ENCODE data around the gene ENGASE. TPM values are rescaled to one million over a fixed set of nuclear protein-coding genes. Genes with fewer than 3 reads are reported as not detected.

The ENGASE gene
- total RNA-seq, 2 experiments from 2014 or later = 38.2 to 41.1 TPM

GRCh38 chr17:79091226-79091670 lies 16.6 kb downstream of the ENGASE start:
- ChIA-PET CTCF (interaction anchor here (8.2 kb wide), 1 partner anchor 301 kb away, joined by 70 read pairs; no protein-coding TSS in a partner anchor), POLR2A (no interaction called here)
- DNase-seq (no peak), ATAC-seq (no peak)
- Mint-ChIP-seq H3K27me3 (ENCODE audit: low read depth) (peaks cover 3% of the 10 kb centered on the region), H3K36me3 (ENCODE audit: low read depth) (no peaks in the 10 kb centered on the region), H3K4me1 (ENCODE audit: low read depth) (peaks cover 11% of the 10 kb centered on the region), H3K27ac (no peak overlapping the region), H3K4me3 (no peak overlapping the region), H3K9me3 (ENCODE audit: insufficient read depth) (no peaks in the 10 kb centered on the region)

GRCh38 chr17:79092567-79092966 lies 17.9 kb downstream of the ENGASE start:
- no peak overlapping the region for H3K27ac Mint-ChIP-seq
- ChIA-PET POLR2A (no interaction called here), CTCF (interaction anchor here (2.0 kb wide), 1 partner anchor 300 kb away, joined by 12 read pairs; no protein-coding TSS in a partner anchor)
- no peaks in the 10 kb centered on the region for H3K36me3 Mint-ChIP-seq (ENCODE audit: low read depth)
- no peak for DNase-seq
- H3K4me1 Mint-ChIP-seq (ENCODE audit: low read depth) = peaks cover 11% of the 10 kb centered on the region
- ATAC-seq = no peak
- no peaks in the 10 kb centered on the region for H3K9me3 Mint-ChIP-seq (ENCODE audit: insufficient read depth)
- peaks cover 6% of the 10 kb centered on the region for H3K27me3 Mint-ChIP-seq (ENCODE audit: low read depth)
- H3K4me3 Mint-ChIP-seq = no peak overlapping the region

GRCh38 chr17:79093270-79093669 lies 18.6 kb downstream of the ENGASE start:
- ChIA-PET CTCF (interaction anchor here (2.0 kb wide), 1 partner anchor 299 kb away, joined by 12 read pairs; no protein-coding TSS in a partner anchor), POLR2A (no interaction called here)
- no peaks in the 10 kb centered on the region for H3K9me3 Mint-ChIP-seq (ENCODE audit: insufficient read depth)
- no peak overlapping the region for H3K27ac Mint-ChIP-seq
- no peak for ATAC-seq
- H3K36me3 Mint-ChIP-seq (ENCODE audit: low read depth) = no peaks in the 10 kb centered on the region
- peaks cover 11% of the 10 kb centered on the region for H3K4me1 Mint-ChIP-seq (ENCODE audit: low read depth)
- H3K27me3 Mint-ChIP-seq (ENCODE audit: low read depth) = peaks cover 12% of the 10 kb centered on the region
- DNase-seq = no peak
- H3K4me3 Mint-ChIP-seq = no peak overlapping the region

GRCh38 chr17:79094261-79094660 lies 19.6 kb downstream of the ENGASE start:
- Mint-ChIP-seq H3K4me3 (no peak overlapping the region), H3K27me3 (ENCODE audit: low read depth) (peaks cover 12% of the 10 kb centered on the region), H3K4me1 (ENCODE audit: low read depth) (peaks cover 11% of the 10 kb centered on the region), H3K36me3 (ENCODE audit: low read depth) (no peaks in the 10 kb centered on the region), H3K27ac (no peak overlapping the region), H3K9me3 (ENCODE audit: insufficient read depth) (no peaks in the 10 kb centered on the region)
- ATAC-seq = no peak
- POLR2A ChIA-PET = interaction anchor here (0.6 kb wide), 1 partner anchor 143 kb away, joined by 3 read pairs; no protein-coding TSS in a partner anchor
- CTCF ChIA-PET = interaction anchor here (2.0 kb wide), 1 partner anchor 298 kb away, joined by 12 read pairs; no protein-coding TSS in a partner anchor
- no peak for DNase-seq

GRCh38 chr17:79095345-79096055 lies 20.9 kb downstream of the ENGASE start:
- no peaks in the 10 kb centered on the region for H3K9me3 Mint-ChIP-seq (ENCODE audit: insufficient read depth)
- H3K27me3 Mint-ChIP-seq (ENCODE audit: low read depth) = peaks cover 12% of the 10 kb centered on the region
- no peak overlapping the region for H3K27ac Mint-ChIP-seq
- no peaks in the 10 kb centered on the region for H3K36me3 Mint-ChIP-seq (ENCODE audit: low read depth)
- DNase-seq (no peak), ATAC-seq (no peak)
- peaks cover 11% of the 10 kb centered on the region for H3K4me1 Mint-ChIP-seq (ENCODE audit: low read depth)
- CTCF ChIA-PET = no interaction called here
- POLR2A ChIA-PET = no interaction called here
- no peak overlapping the region for H3K4me3 Mint-ChIP-seq

GRCh38 chr17:79096477-79096876 lies 21.9 kb downstream of the ENGASE start:
- no peak for DNase-seq
- Mint-ChIP-seq H3K27ac (no peak overlapping the region), H3K9me3 (ENCODE audit: insufficient read depth) (no peaks in the 10 kb centered on the region), H3K4me1 (ENCODE audit: low read depth) (peaks cover 11% of the 10 kb centered on the region), H3K36me3 (ENCODE audit: low read depth) (no peaks in the 10 kb centered on the region), H3K4me3 (no peak overlapping the region), H3K27me3 (ENCODE audit: low read depth) (peaks cover 12% of the 10 kb centered on the region)
- CTCF ChIA-PET = no interaction called here
- no peak for ATAC-seq
- POLR2A ChIA-PET = no interaction called here

GRCh38 chr17:79097226-79098055 lies 22.8 kb downstream of the ENGASE start:
- H3K36me3 Mint-ChIP-seq (ENCODE audit: low read depth) = no peaks in the 10 kb centered on the region
- ATAC-seq (no peak), DNase-seq (no peak)
- H3K9me3 Mint-ChIP-seq (ENCODE audit: insufficient read depth) = no peaks in the 10 kb centered on the region
- H3K27ac Mint-ChIP-seq = no peak overlapping the region
- CTCF ChIA-PET = no interaction called here
- H3K4me1 Mint-ChIP-seq (ENCODE audit: low read depth) = peaks cover 7% of the 10 kb centered on the region
- POLR2A ChIA-PET = no interaction called here
- H3K27me3 Mint-ChIP-seq (ENCODE audit: low read depth) = peaks cover 12% of the 10 kb centered on the region
- H3K4me3 Mint-ChIP-seq = no peak overlapping the region

GRCh38 chr17:79098282-79098867 lies 23.8 kb downstream of the ENGASE start:
- Mint-ChIP-seq H3K27ac (no peak overlapping the region), H3K4me3 (no peak overlapping the region), H3K9me3 (ENCODE audit: insufficient read depth) (no peaks in the 10 kb centered on the region), H3K36me3 (ENCODE audit: low read depth) (no peaks in the 10 kb centered on the region), H3K4me1 (ENCODE audit: low read depth) (peaks cover 2% of the 10 kb centered on the region), H3K27me3 (ENCODE audit: low read depth) (peaks cover 12% of the 10 kb centered on the region)
- CTCF ChIA-PET = no interaction called here
- ATAC-seq (no peak), DNase-seq (no peak)
- POLR2A ChIA-PET = no interaction called here

GRCh38 chr17:79100405-79100804 lies 25.8 kb downstream of the ENGASE start:
- Mint-ChIP-seq H3K4me3 (no peak overlapping the region), H3K36me3 (ENCODE audit: low read depth) (no peaks in the 10 kb centered on the region), H3K9me3 (ENCODE audit: insufficient read depth) (no peaks in the 10 kb centered on the region), H3K27me3 (ENCODE audit: low read depth) (peaks cover 12% of the 10 kb centered on the region), H3K4me1 (ENCODE audit: low read depth) (no peaks in the 10 kb centered on the region), H3K27ac (no peak overlapping the region)
- DNase-seq (no peak), ATAC-seq (no peak)
- CTCF ChIA-PET = no interaction called here
- POLR2A ChIA-PET = no interaction called here

- H3K27me3 Mint-ChIP-seq (ENCODE audit: low read depth) = peaks cover 9% of the 10 kb centered on the region
- H3K4me3 Mint-ChIP-seq = no peak overlapping the region
- ATAC-seq = no peak
- ChIA-PET POLR2A (interaction anchor here (0.6 kb wide), 1 partner anchor 11 kb away, joined by 3 read pairs; no protein-coding TSS in a partner anchor), CTCF (no interaction called here)
- H3K27ac Mint-ChIP-seq = no peak overlapping the region
- H3K36me3 Mint-ChIP-seq (ENCODE audit: low read depth) = no peaks in the 10 kb centered on the region
- no peaks in the 10 kb centered on the region for H3K9me3 Mint-ChIP-seq (ENCODE audit: insufficient read depth)
- DNase-seq = no peak
- H3K4me1 Mint-ChIP-seq (ENCODE audit: low read depth) = no peaks in the 10 kb centered on the region
Observed at GRCh38 chr17:79101111-79101673, 26.6 kb downstream of the ENGASE start.

GRCh38 chr17:79102214-79102613 lies 27.6 kb downstream of the ENGASE start:
- Mint-ChIP-seq H3K4me3 (no peak overlapping the region), H3K4me1 (ENCODE audit: low read depth) (no peaks in the 10 kb centered on the region), H3K27me3 (ENCODE audit: low read depth) (peaks cover 7% of the 10 kb centered on the region), H3K9me3 (ENCODE audit: insufficient read depth) (no peaks in the 10 kb centered on the region), H3K27ac (no peak overlapping the region), H3K36me3 (ENCODE audit: low read depth) (no peaks in the 10 kb centered on the region)
- ChIA-PET CTCF (no interaction called here), POLR2A (no interaction called here)
- DNase-seq (no peak), ATAC-seq (no peak)

All from activated CD8-positive, alpha-beta T cell treated with anti-CD3 and anti-CD28 coated beads, Interleukin-2, amount 10 ng/mL, durations not matched to agents 7 days and 5 days (primary cell).